ENCODE results near the gene HEXD. TPM values are rescaled to one million over a fixed set of nuclear protein-coding genes. Genes with fewer than 3 reads are reported as not detected.
"Not testable (repeated sequence)": the region's sequence is repeated elsewhere in the genome, so short reads cannot be mapped to it uniquely, and the experiment has no call there.

HEXD gene
- total and polyA plus RNA-seq, 2 of the 8 experiments (the other 6 are each of a cell fraction or from before 2014, with no cell fraction given): 20.6 to 21.8 TPM

DNA sequence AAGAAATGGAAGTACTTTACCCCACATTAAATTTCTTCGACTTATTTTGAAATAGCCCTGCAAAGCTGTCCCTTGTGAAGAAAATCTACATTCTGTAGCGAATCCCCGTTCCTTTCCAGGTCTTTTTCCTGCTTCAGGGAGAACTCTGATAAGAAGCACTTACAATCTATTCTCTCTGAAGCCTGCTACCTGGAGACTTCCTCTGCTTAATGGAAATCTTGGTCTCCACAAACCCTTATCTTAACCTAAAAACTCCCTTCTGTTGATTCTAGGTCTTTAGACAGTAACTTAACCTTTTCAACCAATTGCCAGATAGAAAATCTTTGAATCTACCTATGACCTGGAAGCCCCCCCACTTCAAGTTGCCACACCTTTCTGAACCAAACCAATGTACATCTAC is 34.0 kb downstream of the HEXD start (continued):
- TF ChIP-seq CREB1 (IDR thresholded peaks at IDR 0.05) (no peak), KDM5A (IDR thresholded peaks at IDR 0.05; ENCODE audit: low read length) (no peak)

DNA sequence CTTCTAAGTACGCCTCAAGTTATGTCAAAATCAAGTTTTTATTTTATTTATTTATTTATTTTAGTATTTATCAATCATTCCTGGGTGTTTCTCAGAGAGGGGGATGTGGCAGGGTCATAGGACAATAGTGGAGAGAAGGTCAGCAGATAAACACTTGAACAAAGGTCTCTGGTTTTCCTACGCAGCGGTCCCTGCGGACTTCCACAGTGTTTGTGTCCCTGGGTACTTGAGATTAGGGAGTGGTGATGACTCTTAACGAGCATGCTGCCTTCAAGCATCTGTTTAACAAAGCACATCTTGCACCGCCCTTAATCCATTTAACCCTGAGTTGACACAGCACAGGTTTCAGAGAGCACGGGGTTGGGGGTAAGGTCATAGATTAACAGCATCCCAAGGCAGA is 35.0 kb downstream of the HEXD start:
- CTCF ChIA-PET (ENCODE audit: partially characterized antibody): not testable (repeated sequence)

More for the DNA sequence above, 35.0 kb downstream of the HEXD start:
- H2BK12ac ChIP-seq (ENCODE audit: low read depth, low read length); H3K79me2 ChIP-seq (ENCODE audit: control insufficient read depth in 1 of 2, insufficient read depth in 2 of 2, low read length in 2 of 2); H4K8ac ChIP-seq (ENCODE audit: extremely low read depth, insufficient read depth, low read length); H3K23ac ChIP-seq (ENCODE audit: insufficient read length); H3K4ac ChIP-seq (replicated peaks; ENCODE audit: insufficient read length, low read depth, low read length); H3K56ac ChIP-seq (replicated peaks; ENCODE audit: insufficient read length, low read depth, low read length); H3K79me1 ChIP-seq (ENCODE audit: low read depth, low read length); H3K27me3 ChIP-seq (replicated peaks in 1 of 4; ENCODE audit: control insufficient read depth in 3 of 4, extremely low read depth in 1 of 4, insufficient read depth in 3 of 4, low read length in 3 of 4); H2AFZ ChIP-seq (ENCODE audit: low read length); H4K5ac ChIP-seq (ENCODE audit: insufficient read length, low read depth, low read length); H3K4me3 ChIP-seq (ENCODE audit: extremely low read depth in 1 of 4, insufficient read depth in 2 of 4, low read depth in 3 of 4, low read length in 4 of 4); H3K27ac ChIP-seq (ENCODE audit: low read depth, low read length); H3K23me2 ChIP-seq (ENCODE audit: low read depth, low read length); H3K4me2 ChIP-seq (ENCODE audit: insufficient read depth in 1 of 2, low read depth in 2 of 2, low read length in 2 of 2); H3K14ac ChIP-seq (ENCODE audit: insufficient read length); H2BK5ac ChIP-seq (ENCODE audit: low read depth, low read length); H2BK15ac ChIP-seq (ENCODE audit: low read length); H3K9ac ChIP-seq (replicated peaks in 1 of 4; ENCODE audit: extremely low read depth in 1 of 4, low read depth in 3 of 4, low read length in 3 of 4); H3K36me3 ChIP-seq (ENCODE audit: control insufficient read depth in 2 of 4, insufficient read depth in 4 of 4, low read length in 3 of 4); FAIRE-seq; DNase-seq (ENCODE audit: low read depth in 1 of 2, low spot score in 2 of 2); H4K91ac ChIP-seq (replicated peaks; ENCODE audit: insufficient read length, low read length); H3K18ac ChIP-seq (ENCODE audit: extremely low read depth, low read length); H2AK5ac ChIP-seq (ENCODE audit: low read depth, low read length); H2BK120ac ChIP-seq (replicated peaks; ENCODE audit: low read depth, low read length); H2BK20ac ChIP-seq (ENCODE audit: low read length); H4K20me1 ChIP-seq (replicated peaks in 1 of 2; ENCODE audit: control insufficient read depth in 1 of 2, insufficient read depth in 2 of 2, low read length in 2 of 2): not testable (repeated sequence)
- H3K4me1 ChIP-seq (replicated peaks in 1 of 4; ENCODE audit: control insufficient read depth in 3 of 4, insufficient read depth in 4 of 4, low read length in 3 of 4): peaks cover 0 to 14% (median 5%) of the 10 kb centered on the region in 4 experiments; a peak in 6 of 7 replicates
- peaks cover 2 to 10% of the 10 kb centered on the region in 2 experiments; a peak in 3 of 4 replicates for H3K9me3 ChIP-seq (ENCODE audit: insufficient read depth in 2 of 2, low read depth in 1 of 2, low read length in 1 of 2)
- POLR2A ChIA-PET (ENCODE audit: partially characterized antibody): interaction anchor here (0.7 kb wide), 1 partner anchor 284 kb away, joined by 3 read pairs; no protein-coding TSS in a partner anchor
- WGBS, 2 experiments (ENCODE audit: extremely low coverage in 1 of 2, insufficient coverage in 1 of 2, insufficient read length in 1 of 2, insufficient replicate concordance in 2 of 2, low coverage in 1 of 2, low lambda C conversion rate in 2 of 2, missing lambda C conversion rate in 1 of 2): 82% methylated on average over 7 of the region's 7 CpGs; no CpG with 5 or more reads in 1 of the 2 experiments
